Mesendoderm (in vitro differentiated cells): ENCODE data around the gene TBC1D5.

Source experiments
- DNase-seq: peaks from one replicate; pipeline ENCODE4 v3.0.0; 2013
- H2AK5ac ChIP-seq: 2 replicates; pipeline ENCODE4 v1.6.1; 2013; ENCODE audit warnings: low read length, inconsistent platforms
- H2BK120ac ChIP-seq: 2 replicates; pipeline ENCODE4 v1.6.1; 2013; ENCODE audit warnings: low read depth, mild to moderate bottlenecking, low read length, moderate library complexity, mixed read lengths
- H2BK15ac ChIP-seq: replicated peaks from 2 replicates; pipeline ENCODE4 v1.6.1; 2013; ENCODE audit warnings: low read depth, mild to moderate bottlenecking, moderate library complexity
- H2BK5ac ChIP-seq: 2 replicates; pipeline ENCODE4 v1.6.1; 2013; ENCODE audit warnings: low read length, inconsistent platforms
- H3K18ac ChIP-seq: 2 replicates; pipeline ENCODE4 v1.6.1; 2013; ENCODE audit warnings: mild to moderate bottlenecking, low read length, mixed read lengths
- H3K23ac ChIP-seq: one replicate; pipeline ENCODE4 v1.6.1; 2013; ENCODE audit warnings: low read length
- H3K27ac ChIP-seq: 2 replicates; pipeline ENCODE4 v1.5.1; 2013; ENCODE audit warnings: low read depth, mild to moderate bottlenecking, inconsistent platforms, low read length, moderate library complexity
- H3K27me3 ChIP-seq: 2 replicates; pipeline ENCODE4 v1.6.1; 2013; ENCODE audit warnings: low read length, control low read depth, mild to moderate bottlenecking, inconsistent platforms; ENCODE audit not compliant: insufficient read depth, poor library complexity
- H3K36me3 ChIP-seq: 2 replicates; pipeline ENCODE4 v1.6.1; 2013; ENCODE audit warnings: low read length, inconsistent platforms; ENCODE audit not compliant: control insufficient read depth, insufficient read depth
- H3K4ac ChIP-seq: one replicate; pipeline ENCODE4 v1.6.1; 2013; ENCODE audit warnings: low read depth, mild to moderate bottlenecking, low read length, moderate library complexity
- H3K4me1 ChIP-seq: 2 replicates; pipeline ENCODE4 v1.6.1; 2013; ENCODE audit warnings: low read depth, low read length, inconsistent platforms; ENCODE audit not compliant: control insufficient read depth
- H3K4me2 ChIP-seq: 2 replicates; pipeline ENCODE4 v1.6.1; 2013; ENCODE audit warnings: low read length
- H3K4me3 ChIP-seq: 2 replicates; pipeline ENCODE4 v1.5.1; 2013; ENCODE audit warnings: mild to moderate bottlenecking, low read length
- H3K56ac ChIP-seq: one replicate; pipeline ENCODE4 v1.6.1; 2013; ENCODE audit warnings: low read length
- H3K79me1 ChIP-seq: 2 replicates; pipeline ENCODE4 v1.6.1; 2013; ENCODE audit warnings: low read length, inconsistent platforms
- H3K79me2 ChIP-seq: 2 replicates; pipeline ENCODE4 v1.6.1; 2013; ENCODE audit warnings: mild to moderate bottlenecking, low read length; ENCODE audit not compliant: control insufficient read depth, insufficient read depth
- H3K9ac ChIP-seq: 2 replicates; pipeline ENCODE4 v1.6.1; 2013; ENCODE audit warnings: low read length, inconsistent platforms
- H4K5ac ChIP-seq: one replicate; pipeline ENCODE4 v1.6.1; 2013; ENCODE audit warnings: low read length
- H4K8ac ChIP-seq: one replicate; pipeline ENCODE4 v1.6.1; 2013; ENCODE audit warnings: low read depth, mild to moderate bottlenecking, control low read depth, low read length, moderate library complexity
- WGBS: extraction: QIAGEN DNeasy Blood & Tissue Kit; methylation state at CpG from one replicate; pipeline ENCODE4 v1.1.7; 2013; ENCODE audit warnings: low lambda C conversion rate, missing lambda C conversion rate; ENCODE audit not compliant: insufficient coverage; ENCODE audit errors: extremely low coverage; 5-methylcytosine and 5-hydroxymethylcytosine counted together

The TBC1D5 gene

DNA sequence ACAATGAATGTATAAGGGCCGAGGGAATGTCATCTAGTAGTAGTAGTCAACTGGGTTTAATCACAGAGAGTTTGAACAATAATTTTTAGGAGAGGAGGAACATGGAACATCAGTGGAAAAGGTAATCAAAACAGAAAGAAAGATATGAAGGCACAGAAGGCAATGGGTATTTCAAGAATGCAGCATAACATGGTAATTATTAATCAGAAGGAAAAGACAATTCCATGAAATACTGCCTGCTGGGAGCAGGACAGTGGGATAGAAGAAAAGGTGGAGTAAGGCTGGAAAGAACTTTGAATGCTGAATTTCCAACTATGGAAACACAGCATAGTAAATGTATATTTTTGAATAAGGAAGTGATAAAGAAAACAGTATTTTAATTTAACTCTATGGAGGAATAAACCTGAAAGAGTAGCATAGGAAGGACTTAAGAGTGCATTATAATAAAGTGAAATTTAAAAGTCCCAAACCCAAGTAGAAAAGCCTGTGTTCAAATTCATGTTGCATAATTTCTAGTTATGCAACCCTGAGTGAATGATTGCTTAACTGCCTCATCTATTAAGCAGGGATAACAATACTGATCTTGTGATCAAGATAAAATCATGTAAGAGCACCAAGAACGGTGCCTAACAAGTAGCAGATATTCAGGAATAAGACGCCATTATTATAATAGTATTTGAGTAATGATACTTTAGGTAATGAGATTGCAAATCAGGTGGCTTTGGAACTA, 357.7 kb downstream of the TBC1D5 start:
- Histone ChIP-seq H3K9ac (no peak overlapping the region), H2AK5ac (no peak overlapping the region), H2BK15ac (no peak overlapping the region), H4K8ac (no peak overlapping the region), H3K4me3 (no peak overlapping the region), H3K27me3 (no peaks in the 10 kb centered on the region), H3K36me3 (no peaks in the 10 kb centered on the region), H3K4me1 (no peaks in the 10 kb centered on the region), H2BK120ac (no peak overlapping the region), H3K79me1 (no peaks in the 10 kb centered on the region), H3K18ac (no peak overlapping the region), H2BK5ac (no peak overlapping the region), H3K56ac (no peak overlapping the region), H3K79me2 (no peaks in the 10 kb centered on the region), H3K4ac (no peak overlapping the region), H3K4me2 (no peak overlapping the region), H3K27ac (no peak overlapping the region), H4K5ac (no peak overlapping the region), H3K23ac (no peak overlapping the region)
- peak; percentile 3 for DNase-seq
- WGBS: no CpG with 5 or more reads among the region's 3 CpGs

GRCh38 chr3:17373304-17373703, 369.1 kb downstream of the TBC1D5 start:
- H4K5ac ChIP-seq: no peak overlapping the region
- no peaks in the 10 kb centered on the region for H3K36me3 ChIP-seq
- no peak overlapping the region for H3K4ac ChIP-seq
- no peak overlapping the region for H3K9ac ChIP-seq
- no peaks in the 10 kb centered on the region for H3K27me3 ChIP-seq
- no peak overlapping the region for H2BK5ac ChIP-seq
- no peak overlapping the region for H3K18ac ChIP-seq
- no peak overlapping the region for H2BK15ac ChIP-seq
- no peak overlapping the region for H2AK5ac ChIP-seq
- H3K4me3 ChIP-seq: no peak overlapping the region
- no peak for DNase-seq
- H3K27ac ChIP-seq: no peak overlapping the region
- H3K79me2 ChIP-seq: no peaks in the 10 kb centered on the region
- H3K56ac ChIP-seq: no peak overlapping the region
- H3K4me1 ChIP-seq: no peaks in the 10 kb centered on the region
- H3K79me1 ChIP-seq: no peaks in the 10 kb centered on the region
- H3K23ac ChIP-seq: no peak overlapping the region
- no peak overlapping the region for H4K8ac ChIP-seq
- no CpG with 5 or more reads among the region's 1 CpG for WGBS
- no peak overlapping the region for H3K4me2 ChIP-seq
- H2BK120ac ChIP-seq: no peak overlapping the region

DNA sequence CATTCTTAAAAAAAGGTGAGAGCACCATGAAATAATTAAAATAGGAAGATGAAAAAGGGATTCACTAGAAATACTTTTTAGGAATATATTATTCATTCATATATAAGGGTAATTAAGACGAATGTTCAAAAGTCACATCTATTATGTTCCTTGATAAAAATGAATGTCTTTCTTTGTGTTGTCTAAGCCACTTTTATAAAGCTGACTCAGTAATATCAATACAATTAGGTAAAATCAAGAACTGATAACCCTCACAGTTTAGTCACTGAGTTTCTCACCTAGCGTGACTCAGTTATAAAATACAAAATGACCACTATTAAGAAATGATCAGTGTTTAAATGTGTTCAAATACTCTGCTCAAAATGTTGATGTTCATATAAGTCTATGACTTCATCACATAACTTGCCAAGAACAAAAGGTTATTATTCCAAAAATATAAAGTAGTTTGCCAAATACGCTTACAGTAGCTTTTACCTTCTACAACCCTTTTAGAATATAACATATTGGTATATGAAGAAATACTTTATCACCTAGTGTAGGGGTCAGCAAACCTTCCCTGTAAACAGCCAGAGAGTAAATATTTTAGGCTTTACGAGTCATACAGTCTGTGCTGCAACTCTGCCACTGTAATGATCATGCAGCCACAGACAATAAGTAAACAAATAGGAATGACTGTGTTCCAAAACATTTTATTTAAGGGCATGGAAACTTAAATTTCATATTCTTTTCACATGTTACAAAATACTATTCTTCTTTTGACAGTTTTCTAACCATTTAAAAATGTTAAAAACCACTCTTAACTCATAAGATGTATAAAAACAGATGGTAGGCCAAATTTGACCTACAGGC, 369.8 kb downstream of the TBC1D5 start:
- Histone ChIP-seq H3K27me3 (no peaks in the 10 kb centered on the region), H3K18ac (no peak overlapping the region), H3K79me1 (no peaks in the 10 kb centered on the region), H4K5ac (no peak overlapping the region), H3K36me3 (no peaks in the 10 kb centered on the region), H3K56ac (no peak overlapping the region), H3K9ac (no peak overlapping the region), H2BK15ac (no peak overlapping the region), H3K4me1 (no peaks in the 10 kb centered on the region), H2BK120ac (no peak overlapping the region), H3K4ac (no peak overlapping the region), H3K79me2 (no peaks in the 10 kb centered on the region), H3K27ac (no peak overlapping the region), H3K4me2 (no peak overlapping the region), H3K4me3 (no peak overlapping the region), H4K8ac (no peak overlapping the region), H2AK5ac (no peak overlapping the region), H2BK5ac (no peak overlapping the region), H3K23ac (no peak overlapping the region)
- no peak for DNase-seq
- no CpG with 5 or more reads among the region's 4 CpGs for WGBS

- Histone ChIP-seq H3K36me3 (no peaks in the 10 kb centered on the region), H4K5ac (no peak overlapping the region), H3K27me3 (no peaks in the 10 kb centered on the region), H3K23ac (no peak overlapping the region), H4K8ac (no peak overlapping the region), H3K4me1 (no peaks in the 10 kb centered on the region), H3K79me2 (no peaks in the 10 kb centered on the region), H2BK120ac (no peak overlapping the region), H3K4ac (no peak overlapping the region), H3K56ac (no peak overlapping the region), H3K4me3 (no peak overlapping the region), H2BK5ac (no peak overlapping the region), H3K79me1 (no peaks in the 10 kb centered on the region), H3K18ac (no peak overlapping the region), H3K4me2 (no peak overlapping the region), H3K27ac (no peak overlapping the region), H2AK5ac (no peak overlapping the region), H3K9ac (no peak overlapping the region), H2BK15ac (no peak overlapping the region)
- DNase-seq: no peak
- WGBS: no CpG with 5 or more reads among the region's 2 CpGs
Observed at GRCh38 chr3:17369973-17370372, 372.5 kb downstream of the TBC1D5 start.

DNA sequence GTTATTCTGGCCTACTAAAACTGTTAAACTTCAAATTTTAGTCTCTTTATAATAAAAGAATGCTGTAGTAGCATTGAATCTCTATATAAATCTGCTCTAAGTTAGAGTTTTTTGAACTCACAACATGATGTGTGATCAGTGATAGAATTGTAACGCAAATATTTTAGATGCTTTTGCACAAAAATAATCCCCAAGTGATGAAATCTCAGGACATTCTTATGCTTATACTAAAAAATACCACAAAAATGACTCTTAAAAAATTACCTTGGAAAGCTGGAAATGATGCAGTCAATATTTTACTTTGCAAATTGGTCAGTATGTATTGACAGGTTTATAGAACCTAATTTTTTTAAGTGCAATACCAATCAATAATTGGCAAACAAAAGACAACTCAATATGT, 375.3 kb downstream of the TBC1D5 start:
- Histone ChIP-seq H3K9ac (no peak overlapping the region), H4K5ac (no peak overlapping the region), H3K27me3 (no peaks in the 10 kb centered on the region), H3K56ac (no peak overlapping the region), H3K23ac (no peak overlapping the region), H2BK5ac (no peak overlapping the region), H2BK15ac (no peak overlapping the region), H3K79me1 (no peaks in the 10 kb centered on the region), H3K36me3 (no peaks in the 10 kb centered on the region), H2AK5ac (no peak overlapping the region), H3K4me1 (no peaks in the 10 kb centered on the region), H3K27ac (no peak overlapping the region), H3K18ac (no peak overlapping the region), H3K4me3 (no peak overlapping the region), H4K8ac (no peak overlapping the region), H3K4me2 (no peak overlapping the region), H2BK120ac (no peak overlapping the region), H3K79me2 (no peaks in the 10 kb centered on the region), H3K4ac (no peak overlapping the region)
- DNase-seq: no peak
- WGBS: no CpG with 5 or more reads among the region's 1 CpG
